ENCODE results near the gene NYAP1.

GRCh38 chr7:100444311-100445278 is 39.1 kb upstream of the NYAP1 start:
- TF ChIP-seq EZH2 (IDR thresholded peaks at IDR 0.05; ENCODE audit: low read length), result no peak
- TF ChIP-seq, protein P1, sequence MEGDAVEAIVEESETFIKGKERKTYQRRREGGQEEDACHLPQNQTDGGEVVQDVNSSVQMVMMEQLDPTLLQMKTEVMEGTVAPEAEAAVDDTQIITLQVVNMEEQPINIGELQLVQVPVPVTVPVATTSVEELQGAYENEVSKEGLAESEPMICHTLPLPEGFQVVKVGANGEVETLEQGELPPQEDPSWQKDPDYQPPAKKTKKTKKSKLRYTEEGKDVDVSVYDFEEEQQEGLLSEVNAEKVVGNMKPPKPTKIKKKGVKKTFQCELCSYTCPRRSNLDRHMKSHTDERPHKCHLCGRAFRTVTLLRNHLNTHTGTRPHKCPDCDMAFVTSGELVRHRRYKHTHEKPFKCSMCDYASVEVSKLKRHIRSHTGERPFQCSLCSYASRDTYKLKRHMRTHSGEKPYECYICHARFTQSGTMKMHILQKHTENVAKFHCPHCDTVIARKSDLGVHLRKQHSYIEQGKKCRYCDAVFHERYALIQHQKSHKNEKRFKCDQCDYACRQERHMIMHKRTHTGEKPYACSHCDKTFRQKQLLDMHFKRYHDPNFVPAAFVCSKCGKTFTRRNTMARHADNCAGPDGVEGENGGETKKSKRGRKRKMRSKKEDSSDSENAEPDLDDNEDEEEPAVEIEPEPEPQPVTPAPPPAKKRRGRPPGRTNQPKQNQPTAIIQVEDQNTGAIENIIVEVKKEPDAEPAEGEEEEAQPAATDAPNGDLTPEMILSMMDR (optimal IDR thresholded peaks at IDR 0.05 in 1 of 3, IDR thresholded peaks at IDR 0.05 in 1 of 3, conservative IDR thresholded peaks at IDR 0.05 in 1 of 3; ENCODE audit: extremely low read depth in 1 of 3, insufficient read depth in 2 of 3, low read length in 3 of 3), result no peak
